GM11168 (cell line): ENCODE results near the gene GABRQ.
"Not testable (repeated sequence)": the region's sequence is repeated elsewhere in the genome, so short reads cannot be mapped to it uniquely, and the experiment has no call there.

Source experiments
- in situ Hi-C: fragments of 300-500 bp; cut with MboI; formaldehyde crosslinking; loops from one replicate; pipeline ENCODE4 v1.12.0; 2022; ENCODE audit warnings: low sequenced_read_pairs; ENCODE audit not compliant: unreplicated experiment

GABRQ gene

GRCh38 chrX:152656890-152657289 lies 19.2 kb downstream of the GABRQ start:
- in situ Hi-C loops: no loop called here

GRCh38 chrX:152658302-152658701 lies 20.6 kb downstream of the GABRQ start:
- in situ Hi-C loops: no loop called here

GRCh38 chrX:152663086-152663485 lies 25.4 kb downstream of the GABRQ start:
- in situ Hi-C loops: no loop called here

- in situ Hi-C loops: no loop called here
These were observed 36.4 kb downstream of the GABRQ start for GRCh38 chrX:152674135-152674534.

GRCh38 chrX:152674652-152675051 lies 37.0 kb downstream of the GABRQ start:
- in situ Hi-C loops: not testable (repeated sequence)

GRCh38 chrX:152681012-152681411 lies 43.3 kb downstream of the GABRQ start:
- in situ Hi-C loops: not testable (repeated sequence)

GRCh38 chrX:152697952-152698931 lies 60.5 kb downstream of the GABRQ start, which contains the start of gene MAGEA3:
Gene MAGEA3 (plus strand): TSS chrX:152698794. CDS start chrX:152700833, 2,039 bp downstream.
- in situ Hi-C loops: not testable (repeated sequence)

GRCh38 chrX:152700390-152700789 lies 62.7 kb downstream of the GABRQ start:
- in situ Hi-C loops: not testable (repeated sequence)

- in situ Hi-C loops: not testable (repeated sequence)
These were observed 68.8 kb downstream of the GABRQ start for GRCh38 chrX:152706500-152706899.
